Measurements from ENCODE around the gene CHD9NB. TPM values are rescaled to one million over a fixed set of nuclear protein-coding genes. Genes with fewer than 3 reads are reported as not detected.

The CHD9NB gene
- polyA plus RNA-seq, 3 donors, result not detected

DNA sequence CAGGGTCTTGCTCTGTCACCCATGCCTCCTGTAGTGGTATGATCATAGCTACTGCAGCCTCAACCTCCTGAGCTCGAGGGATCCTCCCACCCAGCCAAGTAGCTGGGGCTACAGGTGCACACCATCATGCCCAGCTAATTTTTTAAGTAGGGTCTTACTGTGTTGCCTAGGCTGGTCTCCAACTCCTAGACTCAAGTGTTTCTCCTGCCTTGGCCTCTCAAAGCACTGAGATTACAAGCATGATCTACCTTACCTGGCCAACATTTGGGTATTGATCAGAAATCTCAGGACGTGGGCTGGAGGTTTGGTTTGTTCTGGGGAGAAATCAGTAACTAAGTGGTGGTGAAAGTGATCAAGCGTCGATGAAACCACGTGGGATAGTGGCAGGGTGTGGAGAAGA is 6.2 kb upstream of the CHD9NB start:
- Histone ChIP-seq H3K36me3 (replicated peaks in 1 of 2; ENCODE audit: control insufficient read depth in 1 of 2, insufficient read depth in 2 of 2, low read length in 2 of 2) (no peaks in the 10 kb centered on the region), H3K9me3 (replicated peaks in 1 of 2; ENCODE audit: control insufficient read depth in 1 of 2, insufficient read depth in 1 of 2, low read length in 2 of 2) (no peaks in the 10 kb centered on the region), H3K79me2 (ENCODE audit: insufficient read depth, low read length) (peaks cover 62% of the 10 kb centered on the region), H2AFZ (ENCODE audit: insufficient read depth, low read depth, low read length, poor library complexity, severe bottlenecking) (no peak overlapping the region), H3K27me3 (ENCODE audit: control insufficient read depth in 2 of 2, insufficient read depth in 2 of 2, low read length in 2 of 2) (no peaks in the 10 kb centered on the region), H3K4me2 (replicated peaks; ENCODE audit: extremely low read depth, low read length, poor library complexity, severe bottlenecking) (no peak overlapping the region), H3K4me1 (ENCODE audit: control insufficient read depth in 1 of 2, insufficient read depth in 2 of 2, low read length in 2 of 2) (peaks cover 40 to 41% of the 10 kb centered on the region in 2 donors), H3K4me3 (replicated peaks in 1 of 3; ENCODE audit: low read depth in 2 of 3, low read length in 3 of 3) (no peak overlapping the region), H4K20me1 (ENCODE audit: insufficient read depth, low read length) (no peaks in the 10 kb centered on the region), H3K9ac (ENCODE audit: insufficient read depth, low read length, poor library complexity, severe bottlenecking) (no peak overlapping the region), H3K27ac (ENCODE audit: low read depth in 1 of 2, low read length in 2 of 2) (no peak overlapping the region)
- Mint-ChIP-seq H3K36me3 (peaks cover 3 to 6% of the 10 kb centered on the region in 2 donors), H3K4me1 (peaks cover 47% of the 10 kb centered on the region), H3K27me3 (ENCODE audit: low read depth in 3 of 3) (no peaks in the 10 kb centered on the region), H3K9me3 (no peaks in the 10 kb centered on the region), H3K27ac (peak overlapping the region in 1 of 7 donors; percentile 76), H3K4me3 (no peak overlapping the region)
- TF ChIP-seq, protein P1, sequence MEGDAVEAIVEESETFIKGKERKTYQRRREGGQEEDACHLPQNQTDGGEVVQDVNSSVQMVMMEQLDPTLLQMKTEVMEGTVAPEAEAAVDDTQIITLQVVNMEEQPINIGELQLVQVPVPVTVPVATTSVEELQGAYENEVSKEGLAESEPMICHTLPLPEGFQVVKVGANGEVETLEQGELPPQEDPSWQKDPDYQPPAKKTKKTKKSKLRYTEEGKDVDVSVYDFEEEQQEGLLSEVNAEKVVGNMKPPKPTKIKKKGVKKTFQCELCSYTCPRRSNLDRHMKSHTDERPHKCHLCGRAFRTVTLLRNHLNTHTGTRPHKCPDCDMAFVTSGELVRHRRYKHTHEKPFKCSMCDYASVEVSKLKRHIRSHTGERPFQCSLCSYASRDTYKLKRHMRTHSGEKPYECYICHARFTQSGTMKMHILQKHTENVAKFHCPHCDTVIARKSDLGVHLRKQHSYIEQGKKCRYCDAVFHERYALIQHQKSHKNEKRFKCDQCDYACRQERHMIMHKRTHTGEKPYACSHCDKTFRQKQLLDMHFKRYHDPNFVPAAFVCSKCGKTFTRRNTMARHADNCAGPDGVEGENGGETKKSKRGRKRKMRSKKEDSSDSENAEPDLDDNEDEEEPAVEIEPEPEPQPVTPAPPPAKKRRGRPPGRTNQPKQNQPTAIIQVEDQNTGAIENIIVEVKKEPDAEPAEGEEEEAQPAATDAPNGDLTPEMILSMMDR (IDR thresholded peaks at IDR 0.05), result no peak
- WGBS (ENCODE audit: insufficient coverage), result 86% methylated on average over 4 of the region's 5 CpGs
- no peak for DNase-seq
- intact Hi-C loops (cut with micrococcal nuclease), result loop anchor here in 1 of 2 donors (5.0 kb wide), 3 partner anchors 33 to 163 kb away; no protein-coding TSS in a partner anchor

DNA sequence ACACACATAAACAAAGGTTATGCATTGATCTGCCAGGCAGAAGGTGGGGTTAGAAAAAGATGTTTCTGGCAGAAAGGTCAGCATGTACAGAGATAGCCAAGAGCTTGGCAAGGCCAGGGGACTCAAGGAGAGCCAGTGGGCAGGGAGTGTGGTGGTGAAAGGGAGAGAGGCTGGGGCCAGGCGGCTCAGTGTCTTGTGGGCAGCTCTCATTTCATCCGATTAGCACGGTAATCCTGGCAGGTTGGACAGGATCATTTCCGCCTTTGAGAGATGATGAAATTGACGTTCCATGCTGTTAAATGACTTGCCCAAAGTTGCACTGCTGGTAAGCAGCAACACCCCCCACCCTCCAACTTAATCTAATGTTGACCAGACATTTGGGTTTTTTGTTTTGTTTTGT is 5.7 kb upstream of the CHD9NB start:
- H2AFZ ChIP-seq (ENCODE audit: insufficient read depth, low read depth, low read length, poor library complexity, severe bottlenecking), result no peak overlapping the region
- no peak overlapping the region for H3K4me3 Mint-ChIP-seq
- H3K27me3 ChIP-seq (ENCODE audit: control insufficient read depth in 2 of 2, insufficient read depth in 2 of 2, low read length in 2 of 2), result no peaks in the 10 kb centered on the region
- H3K36me3 Mint-ChIP-seq, result peaks cover 3 to 6% of the 10 kb centered on the region in 2 donors
- peaks cover 62% of the 10 kb centered on the region for H3K79me2 ChIP-seq (ENCODE audit: insufficient read depth, low read length)
- peaks cover 37 to 39% of the 10 kb centered on the region in 2 donors for H3K4me1 ChIP-seq (ENCODE audit: control insufficient read depth in 1 of 2, insufficient read depth in 2 of 2, low read length in 2 of 2)
- no peak overlapping the region for H3K4me2 ChIP-seq (replicated peaks; ENCODE audit: extremely low read depth, low read length, poor library complexity, severe bottlenecking)
- intact Hi-C loops (cut with micrococcal nuclease), result loop anchor here in 1 of 2 donors (5.0 kb wide), 3 partner anchors 34 to 164 kb away; no protein-coding TSS in a partner anchor
- H3K27me3 Mint-ChIP-seq (ENCODE audit: low read depth in 3 of 3), result peaks cover 0 to 3% (median 0%) of the 10 kb centered on the region in 3 donors
- no peaks in the 10 kb centered on the region for H4K20me1 ChIP-seq (ENCODE audit: insufficient read depth, low read length)
- WGBS (ENCODE audit: insufficient coverage), result 48% methylated on average over 4 of the region's 5 CpGs
- H3K9me3 ChIP-seq (replicated peaks in 1 of 2; ENCODE audit: control insufficient read depth in 1 of 2, insufficient read depth in 1 of 2, low read length in 2 of 2), result no peaks in the 10 kb centered on the region
- H3K9ac ChIP-seq (ENCODE audit: insufficient read depth, low read length, poor library complexity, severe bottlenecking), result no peak overlapping the region
- H3K4me1 Mint-ChIP-seq, result peaks cover 45% of the 10 kb centered on the region
- no peak for DNase-seq
- no peak overlapping the region for H3K4me3 ChIP-seq (replicated peaks in 1 of 3; ENCODE audit: low read depth in 2 of 3, low read length in 3 of 3)
- H3K9me3 Mint-ChIP-seq, result no peaks in the 10 kb centered on the region
- peak overlapping the region in 3 of 7 donors; percentile 4 to 16 (median 11) for H3K27ac Mint-ChIP-seq
- TF ChIP-seq, protein P1 (IDR thresholded peaks at IDR 0.05), result no peak
- H3K27ac ChIP-seq (ENCODE audit: low read depth in 1 of 2, low read length in 2 of 2), result no peak overlapping the region
- no peaks in the 10 kb centered on the region for H3K36me3 ChIP-seq (replicated peaks in 1 of 2; ENCODE audit: control insufficient read depth in 1 of 2, insufficient read depth in 2 of 2, low read length in 2 of 2)
